ENCODE measurements around the gene L3MBTL1.

- no peak for TF ChIP-seq POLR2AphosphoS5 (IDR thresholded peaks at IDR 0.05; ENCODE audit: low read depth, low read length)
- TF ChIP-seq CTCF (IDR thresholded peaks at IDR 0.05) = no peak
- no peak for TF ChIP-seq TCF7L2 (IDR thresholded peaks at IDR 0.05; ENCODE audit: low read depth, low read length)
- no peak for TF ChIP-seq REST (IDR thresholded peaks at IDR 0.05; ENCODE audit: insufficient read depth in 1 of 2, low read depth in 2 of 2, low read length in 1 of 2)
Observed at GRCh38 chr20:43532416-43533055, 25.0 kb downstream of the L3MBTL1 start.

All from Panc1 (cell line).